Measurements from ENCODE around the gene WFIKKN1. TPM values are rescaled to one million over a fixed set of nuclear protein-coding genes. Genes with fewer than 3 reads are reported as not detected.

Gene WFIKKN1
- total and polyA plus RNA-seq, 2 of the 4 experiments (the other 2 are of a cell fraction), result 0.10 TPM; not detected in 1

- peak; percentile 97 for DNase-seq
- peak overlapping the region; percentile 94 for H2AK5ac ChIP-seq (ENCODE audit: low read depth, low read length)
- peaks cover 25% of the 10 kb centered on the region for H3K4me1 ChIP-seq (ENCODE audit: control insufficient read depth, insufficient read depth, low read length)
- peak overlapping the region; percentile 75 for H3K27ac ChIP-seq (ENCODE audit: insufficient read depth, low read length)
- H3K23ac ChIP-seq (ENCODE audit: low read depth, low read length), result no peak overlapping the region
- 0 out of 2 replicates have a peak overlapping the region, but pooled peaks have one; percentile 10 for H3K18ac ChIP-seq (ENCODE audit: low read depth, low read length)
- in situ Hi-C loops (cut with MboI; ENCODE audit: low sequenced_read_pairs) (no loop called here), dilution Hi-C loops (cut with HindIII; ENCODE audit: low sequenced_read_pairs, unreplicated experiment) (no loop called here), intact Hi-C loops (cut with micrococcal nuclease) (loop anchor here (1.0 kb wide), 1 partner anchor 9 kb away; the partner anchor contains the start of gene METTL26)
- WGBS, 2 experiments (ENCODE audit: extremely low coverage in 2 of 2, insufficient read length in 1 of 2), result 39% methylated on average over 23 of the region's 29 CpGs; no CpG with 5 or more reads in 1 of the 2 experiments
- H4K5ac ChIP-seq (ENCODE audit: low read depth, low read length), result peak overlapping the region; percentile 51
- peak overlapping the region; percentile 89 for H2BK5ac ChIP-seq (ENCODE audit: low read depth, low read length, poor library complexity, severe bottlenecking)
- H3K9me1 ChIP-seq (ENCODE audit: insufficient read depth, low read length), result peaks cover 4% of the 10 kb centered on the region; the same call in 1 of the 2 replicates
- 0 out of 2 replicates have a peak overlapping the region, but pooled peaks have one; percentile 24 for H3K56ac ChIP-seq (ENCODE audit: extremely low read depth, insufficient read depth, low read length)
- H3K4me2 ChIP-seq (ENCODE audit: low read depth, low read length), result 0 out of 2 replicates have a peak overlapping the region, but pooled peaks have one; percentile 1
- H2BK15ac ChIP-seq (ENCODE audit: low read depth, low read length), result peak overlapping the region; percentile 56; the same call in 2 of the 3 replicates
- H3K36me3 ChIP-seq (ENCODE audit: control insufficient read depth, insufficient read depth, low read length), result peaks cover 7% of the 10 kb centered on the region; the same call in 1 of the 2 replicates
- H3K14ac ChIP-seq (replicated peaks; ENCODE audit: low read depth, low read length), result peak overlapping the region; percentile 20; the same call in 1 of the 2 replicates
- no TSS peak for BruUV-seq (replicated peaks)
- H4K91ac ChIP-seq (ENCODE audit: insufficient read depth, low read depth, low read length), result peak overlapping the region; percentile 70
- no peaks in the 10 kb centered on the region for H3K27me3 ChIP-seq (ENCODE audit: control insufficient read depth, insufficient read depth, low read length)
- no peak overlapping the region for H3K4me3 ChIP-seq (ENCODE audit: insufficient read depth, low read depth, low read length)
- ATAC-seq (ENCODE audit: low read depth), result peak; percentile 90
- ChIA-PET CTCF (no interaction called here), POLR2A (ENCODE audit: unreplicated experiment) (no interaction called here)
- TF ChIP-seq FOS (IDR thresholded peaks at IDR 0.05; ENCODE audit: low read depth, low read length), result peak; percentile 98
- no peak for TF ChIP-seq CEBPB (IDR thresholded peaks at IDR 0.05; ENCODE audit: low read depth, low read length)
- no peak for TF ChIP-seq RAD21 (IDR thresholded peaks at IDR 0.05; ENCODE audit: low read length)
- TF ChIP-seq ELK1 (IDR thresholded peaks at IDR 0.05; ENCODE audit: borderline replicate concordance, low read depth, low read length), result no peak
- TF ChIP-seq BHLHE40 (IDR thresholded peaks at IDR 0.05; ENCODE audit: low read depth, low read length), result peak; percentile 86
- no peak for TF ChIP-seq POLR2A (IDR thresholded peaks at IDR 0.05; ENCODE audit: low read depth, low read length)
- TF ChIP-seq RCOR1 (IDR thresholded peaks at IDR 0.05; ENCODE audit: insufficient replicate concordance, low read length), result peak; percentile 30
- peak; percentile 67; the same call in 1 of the 2 replicates for TF ChIP-seq MAZ (IDR thresholded peaks at IDR 0.05; ENCODE audit: borderline replicate concordance, low read depth, low read length)
- TF ChIP-seq NFE2L2 (IDR thresholded peaks at IDR 0.05; ENCODE audit: low read depth, low read length), result peak; percentile 74; the same call in 1 of the 2 replicates
- H3K9ac ChIP-seq (ENCODE audit: low read depth, low read length), result no peak overlapping the region
- H3K9me3 ChIP-seq (ENCODE audit: control insufficient read depth, insufficient read depth, low read length), result no peaks in the 10 kb centered on the region
- peak overlapping the region; percentile 72 for H2BK120ac ChIP-seq (ENCODE audit: low read depth, low read length)
- H3K79me1 ChIP-seq (ENCODE audit: low read depth in 1 of 2, low read length in 2 of 2), result peaks cover 6 to 41% of the 10 kb centered on the region in 2 experiments; a peak in 2 of 4 replicates
- 0 out of 2 replicates have a peak, but pooled peaks cover 3% of the 10 kb centered on the region for H4K20me1 ChIP-seq (ENCODE audit: insufficient read depth, low read length)
- peak overlapping the region; percentile 69 for H3K4ac ChIP-seq (ENCODE audit: low read depth, low read length)
- peak overlapping the region; percentile 72 for H2AFZ ChIP-seq (replicated peaks; ENCODE audit: low read length, poor library complexity)
- peak overlapping the region; percentile 98 for H2AK9ac ChIP-seq (replicated peaks; ENCODE audit: low read depth, low read length, poor library complexity)
- peak overlapping the region; percentile 43 to 78; a peak in 2 of 4 replicates for H4K8ac ChIP-seq (ENCODE audit: low read depth in 2 of 2, low read length in 2 of 2)
- no peak overlapping the region; the same call in 1 of the 2 replicates for H2BK20ac ChIP-seq (ENCODE audit: low read depth, low read length)
Measured at GRCh38 chr16:626787-627453, 3.9 kb upstream of the WFIKKN1 start.
